GM18499 (cell line): ENCODE data around the gene SLC12A8.

Experiments used
- ATAC-seq: cut with Tn5 transposase; IDR thresholded peaks from one replicate; pipeline ENCODE4 v1.9.1; 2021; ENCODE audit warnings: moderate number of reproducible peaks; ENCODE audit not compliant: insufficient read depth, unreplicated experiment

The SLC12A8 gene

DNA sequence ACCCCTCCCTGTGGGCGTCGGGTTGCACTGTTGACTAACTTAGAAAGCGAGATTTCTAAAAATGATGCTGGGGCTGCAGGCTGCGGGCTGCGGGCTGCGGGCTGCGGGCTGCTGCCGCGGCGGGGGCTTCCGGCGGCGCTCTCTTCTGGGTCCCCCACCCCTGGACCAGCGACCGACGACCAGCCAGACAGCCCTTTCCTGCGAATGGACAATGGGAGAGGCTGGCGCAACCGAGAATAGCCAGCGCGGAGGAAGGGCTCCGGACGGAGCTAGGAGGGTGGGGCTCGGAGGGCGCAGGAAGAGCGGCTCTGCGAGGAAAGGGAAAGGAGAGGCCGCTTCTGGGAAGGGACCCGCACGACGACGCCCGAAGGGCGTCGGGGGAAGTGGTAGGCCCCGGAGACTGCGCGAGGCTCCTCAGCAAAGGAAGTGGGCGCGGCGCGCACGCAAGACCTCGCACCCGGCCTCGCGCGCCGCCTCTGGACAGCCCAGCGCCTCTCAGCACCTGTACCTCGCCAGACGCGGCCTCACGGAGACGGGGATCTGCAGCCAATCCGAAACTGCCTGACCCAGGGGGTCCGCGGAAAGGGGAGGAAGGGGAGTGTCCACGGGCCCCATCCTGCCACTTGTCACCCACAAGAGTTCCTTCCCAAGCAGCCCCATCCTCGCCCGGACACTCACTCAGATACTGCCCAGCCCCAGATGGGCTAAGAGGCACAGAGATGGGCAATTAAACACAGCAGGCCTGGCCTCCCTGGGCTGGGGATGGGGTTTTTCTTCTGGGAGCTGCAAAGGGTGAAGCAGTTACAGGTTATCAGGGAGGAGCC is 70.7 kb downstream of the SLC12A8 start:
- no peak for ATAC-seq

- ATAC-seq: no peak
Measured at GRCh38 chr3:125140818-125141595, 71.5 kb downstream of the SLC12A8 start.

- no peak for ATAC-seq
Measured at GRCh38 chr3:125140011-125140817, 72.3 kb downstream of the SLC12A8 start.

GRCh38 chr3:125139386-125139785 is 73.2 kb downstream of the SLC12A8 start:
- no peak for ATAC-seq

DNA sequence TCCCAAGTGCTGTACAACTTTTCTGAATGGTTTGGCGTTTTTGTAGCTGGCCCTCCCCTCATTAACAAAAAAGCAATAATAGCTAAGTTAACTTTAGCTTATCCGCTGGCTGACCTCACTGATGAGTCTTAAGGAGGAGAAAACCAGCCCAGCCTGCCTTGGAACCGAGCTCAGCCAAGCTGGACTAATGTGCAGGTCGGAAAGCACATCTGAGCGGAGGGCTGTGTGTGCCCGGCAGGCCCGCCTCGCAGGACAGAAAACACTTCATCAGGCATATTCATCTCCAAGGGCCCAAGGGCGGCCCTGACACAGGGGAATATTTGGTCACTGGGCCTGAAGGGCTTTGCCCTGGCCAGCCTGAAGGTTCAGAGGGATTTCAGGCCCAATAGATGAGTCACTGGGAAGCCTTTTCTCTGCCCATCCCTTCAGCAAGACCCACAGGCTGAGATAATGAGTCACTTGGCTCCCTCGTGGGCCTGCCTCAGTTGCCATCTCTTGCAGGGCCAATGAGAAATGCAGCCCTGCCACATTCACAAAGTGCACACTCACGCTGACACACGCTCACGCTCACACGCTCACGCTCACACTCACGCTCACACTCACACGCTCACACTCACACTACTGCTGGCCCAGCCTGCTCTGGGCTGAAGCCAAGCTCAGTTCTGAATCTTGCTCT is 75.1 kb downstream of the SLC12A8 start:
- ATAC-seq: no peak

DNA sequence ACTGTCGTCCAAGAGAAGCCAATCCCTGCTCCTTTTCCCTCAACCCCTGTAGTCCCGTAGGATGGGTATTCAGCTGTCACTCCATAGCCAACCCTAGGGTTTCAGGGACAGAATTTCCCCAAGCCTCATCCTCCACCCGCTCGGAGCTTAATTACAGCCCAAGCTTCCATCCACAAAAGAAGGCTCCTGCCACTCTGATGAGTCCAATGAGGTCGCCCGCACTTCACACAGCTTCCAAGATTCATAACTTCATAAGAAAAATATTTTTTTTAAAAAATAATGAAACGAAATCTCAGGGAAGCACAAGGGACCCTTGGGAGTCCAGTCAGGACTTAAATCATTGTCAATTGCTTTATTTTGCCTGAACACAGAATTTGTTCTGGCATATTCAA is 75.6 kb downstream of the SLC12A8 start:
- no peak for ATAC-seq

DNA sequence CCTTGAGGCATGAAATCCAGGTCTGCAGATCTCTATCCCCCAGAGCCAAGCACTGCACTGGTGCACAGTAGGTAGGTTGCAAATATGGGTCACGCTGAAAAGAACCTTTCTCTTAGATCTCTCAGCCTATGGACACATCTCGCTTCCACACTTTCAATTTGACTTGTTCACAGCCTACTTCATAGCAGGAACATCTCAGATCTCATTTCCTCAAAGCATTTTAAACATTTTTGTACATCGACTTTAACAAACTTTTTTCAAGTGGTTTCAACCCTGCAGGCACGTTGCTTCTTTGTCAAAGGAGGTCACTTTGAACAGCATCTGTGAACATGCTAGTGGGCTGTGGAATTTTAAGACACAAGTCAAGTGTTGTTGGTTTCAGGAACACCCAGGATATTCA is 76.0 kb downstream of the SLC12A8 start:
- ATAC-seq: no peak

- ATAC-seq: no peak
Measured at GRCh38 chr3:125134952-125135351, 77.6 kb downstream of the SLC12A8 start.

- no peak for ATAC-seq
Measured at GRCh38 chr3:125132815-125133214, 79.7 kb downstream of the SLC12A8 start.

DNA sequence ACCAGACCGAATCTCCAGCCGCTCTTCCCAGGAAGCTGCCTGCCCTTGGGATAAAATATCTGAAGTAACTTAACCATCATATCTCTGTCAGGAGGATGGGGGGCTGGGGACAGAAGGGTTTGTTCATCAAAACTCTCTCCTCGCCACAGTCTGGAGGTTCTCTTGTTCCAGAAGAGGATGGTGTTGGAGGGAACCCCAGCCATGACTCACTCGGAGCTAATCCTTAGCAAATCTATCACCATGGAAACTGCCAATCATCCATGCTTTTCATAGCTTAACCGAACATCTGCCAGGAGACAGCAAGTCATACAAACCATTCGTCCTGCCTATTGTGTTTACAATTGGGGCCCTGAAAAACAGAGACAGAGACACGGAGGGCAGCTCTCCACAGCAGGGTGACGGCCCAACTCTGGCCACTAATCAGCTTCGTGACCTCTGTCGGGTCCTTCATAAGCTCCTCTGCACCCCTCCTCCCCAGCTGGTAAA is 83.0 kb downstream of the SLC12A8 start:
- ATAC-seq: no peak

GRCh38 chr3:125128861-125129501 is 83.6 kb downstream of the SLC12A8 start:
- ATAC-seq: no peak

DNA sequence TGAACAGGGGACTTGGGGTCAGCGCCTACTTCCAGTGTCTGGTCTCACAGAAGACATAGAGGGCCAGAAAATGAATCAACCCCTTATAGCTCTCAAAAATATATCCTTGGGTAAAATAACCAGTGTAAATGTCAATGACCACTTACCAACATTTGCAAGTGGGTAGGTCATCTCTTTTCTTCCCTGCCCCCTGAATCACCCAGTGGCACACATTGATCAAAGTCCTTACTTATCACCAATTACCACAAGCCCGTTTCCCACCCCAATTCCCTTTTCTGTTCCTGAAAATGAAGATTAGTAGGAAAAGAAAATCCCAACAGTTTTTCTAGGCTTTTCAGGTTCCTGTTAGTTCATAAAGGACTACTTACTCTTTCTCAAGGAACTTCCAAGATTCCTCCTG is 86.2 kb downstream of the SLC12A8 start:
- no peak for ATAC-seq

DNA sequence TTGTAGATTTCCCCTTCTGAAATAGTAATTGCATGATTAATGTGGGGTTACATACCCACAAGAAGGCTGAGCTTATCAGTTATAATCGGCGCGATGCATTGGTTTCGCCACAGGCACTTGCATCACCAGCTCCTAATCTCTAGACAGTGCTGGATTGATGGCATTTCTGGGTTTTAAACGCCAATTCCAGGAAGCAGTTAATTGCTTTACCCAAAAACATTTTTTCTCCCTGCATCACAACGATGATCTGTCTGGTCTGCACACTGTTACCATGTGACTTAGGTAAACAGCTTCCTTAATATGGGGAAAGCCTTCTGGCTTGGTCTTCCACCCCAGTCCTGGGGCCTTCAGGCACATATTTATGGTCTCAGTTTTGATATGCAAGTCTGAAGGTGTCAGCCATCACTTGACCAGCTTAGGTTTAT is 86.7 kb downstream of the SLC12A8 start:
- ATAC-seq: no peak

GRCh38 chr3:125123451-125124305 is 88.9 kb downstream of the SLC12A8 start:
- ATAC-seq: no peak

DNA sequence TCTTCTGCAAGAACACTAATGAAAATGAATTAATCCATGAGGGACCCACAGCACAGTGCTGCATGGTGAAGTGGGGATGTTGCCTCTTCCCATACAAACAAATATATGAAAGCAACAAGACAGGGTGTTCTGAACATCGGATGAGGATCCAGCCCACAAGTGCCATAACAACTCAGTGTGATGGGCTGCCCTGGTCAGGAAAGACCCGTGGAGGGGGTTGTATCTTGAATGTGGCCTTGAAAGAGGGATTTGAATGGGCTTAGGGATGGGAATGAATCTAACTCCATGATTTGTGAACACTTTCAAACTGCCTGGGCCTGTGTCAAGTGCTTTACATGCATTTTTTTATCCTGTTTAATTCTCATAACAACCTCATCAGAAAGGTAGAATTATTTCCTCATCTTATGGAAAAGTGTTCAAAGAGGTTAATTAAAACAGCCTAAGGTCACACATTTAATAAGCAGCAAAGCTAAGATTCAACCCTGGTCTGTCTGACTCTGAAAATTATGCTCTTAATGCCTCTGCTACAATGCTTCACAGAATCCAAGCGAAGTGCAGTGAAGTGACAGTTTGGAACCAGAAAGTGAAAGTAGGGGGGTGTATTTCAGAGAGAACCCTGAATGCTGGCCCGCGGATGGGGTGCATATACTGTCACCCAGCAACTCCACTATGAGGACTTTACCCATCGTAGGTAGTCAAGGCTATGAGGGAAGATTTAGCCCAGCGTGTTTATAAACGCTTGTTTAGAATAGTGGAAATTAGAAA is 91.1 kb downstream of the SLC12A8 start:
- ATAC-seq: no peak

- ATAC-seq: no peak
Measured at GRCh38 chr3:125120379-125121122, 92.0 kb downstream of the SLC12A8 start.

DNA sequence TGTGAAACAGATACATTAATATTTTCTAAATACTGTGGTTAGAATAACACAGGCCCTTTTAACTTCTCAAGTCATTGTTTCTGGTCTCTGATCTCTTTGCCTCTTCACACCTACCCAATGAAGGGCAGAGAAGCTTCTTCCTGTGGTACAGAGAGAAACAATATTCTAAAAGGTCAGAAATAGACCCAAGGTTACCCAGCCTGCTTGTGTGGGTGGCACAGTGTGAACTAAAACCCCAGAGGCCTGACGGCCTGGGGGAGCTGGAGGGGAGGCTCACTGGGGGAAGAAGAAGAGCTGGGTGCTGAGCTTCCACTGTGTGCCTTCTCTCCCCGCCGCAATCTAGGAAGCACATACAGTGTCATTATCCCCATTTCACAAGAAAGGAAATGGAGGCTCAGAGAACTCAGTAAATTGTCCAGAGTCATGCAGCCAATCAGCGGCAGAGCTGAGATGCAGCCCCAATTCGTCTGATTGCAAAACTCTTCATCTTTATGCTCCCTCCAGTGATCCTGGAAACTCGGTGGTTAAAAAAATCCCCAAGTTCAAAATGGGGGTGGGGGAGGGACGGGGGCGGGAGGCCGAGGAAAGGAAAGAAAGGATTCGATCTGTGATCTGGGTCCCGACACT is 92.7 kb downstream of the SLC12A8 start:
- ATAC-seq: no peak
